WTC11 (cell line): ENCODE measurements around the gene ZKSCAN7. TPM values are rescaled to one million over a fixed set of nuclear protein-coding genes. Genes with fewer than 3 reads are reported as not detected.

Experiments
- CREM ChIP-seq: sonication (generic); formaldehyde crosslinking; IDR thresholded peaks from 2 replicates; pipeline ENCODE4 v1.8.1; 2022; ENCODE audit warnings: mild to moderate bottlenecking, missing genetic modification reagents, moderate library complexity
- EMX1 ChIP-seq: fragments of 250-450 bp; sonication (Bioruptor Pico); IDR thresholded peaks from 2 replicates; pipeline ENCODE4 v1.8.0; 2021; ENCODE audit warnings: mild to moderate bottlenecking
- FOXJ3 ChIP-seq: sonication (generic); formaldehyde crosslinking; IDR thresholded peaks from 2 replicates; pipeline ENCODE4 v1.9.0; 2021; ENCODE audit warnings: missing genetic modification reagents, mild to moderate bottlenecking, borderline replicate concordance
- GRHL2 ChIP-seq: fragments of 250-450 bp; sonication (Bioruptor Pico); IDR thresholded peaks from 2 replicates; pipeline ENCODE4 v1.8.0; 2022; ENCODE audit warnings: mild to moderate bottlenecking, moderate library complexity; ENCODE audit not compliant: insufficient replicate concordance, severe bottlenecking
- IRF2 ChIP-seq: sonication (generic); formaldehyde crosslinking; IDR thresholded peaks from 2 replicates; pipeline ENCODE4 v1.8.0; 2022; ENCODE audit warnings: low read depth, missing genetic modification reagents, borderline replicate concordance
- JAZF1 ChIP-seq: fragments of 250-450 bp; sonication (Bioruptor Pico); IDR thresholded peaks from 2 replicates; pipeline ENCODE4 v1.9.0; 2021; ENCODE audit warnings: moderate library complexity, mild to moderate bottlenecking, inconsistent platforms
- KAT7 ChIP-seq: sonication (generic); formaldehyde crosslinking; IDR thresholded peaks from 2 replicates; pipeline ENCODE4 v1.8.1; 2023; ENCODE audit warnings: missing genetic modification reagents, mild to moderate bottlenecking, borderline replicate concordance
- NR2C2 ChIP-seq: sonication (generic); formaldehyde crosslinking; IDR thresholded peaks from 2 replicates; pipeline ENCODE4 v1.8.0; 2022; ENCODE audit warnings: mild to moderate bottlenecking, missing genetic modification reagents
- RORB ChIP-seq: fragments of 250-450 bp; sonication (Bioruptor Pico); IDR thresholded peaks from 2 replicates; pipeline ENCODE4 v1.9.0; 2021; ENCODE audit warnings: mild to moderate bottlenecking
- SMAD4 ChIP-seq: sonication (generic); formaldehyde crosslinking; IDR thresholded peaks from 2 replicates; pipeline ENCODE4 v1.8.0; 2022; ENCODE audit warnings: mild to moderate bottlenecking, missing genetic modification reagents
- SP1 ChIP-seq: sonication (generic); formaldehyde crosslinking; conservative IDR thresholded peaks from 2 replicates; pipeline ENCODE4 v1.8.1; 2022; ENCODE audit warnings: missing genetic modification reagents
- TEAD4 ChIP-seq: sonication (generic); formaldehyde crosslinking; IDR thresholded peaks from 2 replicates; pipeline ENCODE4 v1.8.0; 2022; ENCODE audit warnings: mild to moderate bottlenecking, missing genetic modification reagents
- TP53 ChIP-seq: sonication (generic); formaldehyde crosslinking; IDR thresholded peaks from 2 replicates; pipeline ENCODE4 v1.8.1; 2023; ENCODE audit warnings: mild to moderate bottlenecking, missing genetic modification reagents
- ZNF138 ChIP-seq: sonication (generic); formaldehyde crosslinking; conservative IDR thresholded peaks from 2 replicates; pipeline ENCODE4 v1.8.1; 2022; ENCODE audit warnings: mild to moderate bottlenecking, moderate library complexity, missing genetic modification reagents
- total RNA-seq: library from RNA; stranded (reverse); gene quantifications from 3 replicates; pipeline ENCODE4 v1.2.3, GENCODE V29; 2021
- TF ChIP-seq, protein P1 (sequence below): sonication (generic); formaldehyde crosslinking; conservative IDR thresholded peaks from 2 replicates; pipeline ENCODE4 v1.8.1; 2022; ENCODE audit warnings: mild to moderate bottlenecking, missing genetic modification reagents
- TF ChIP-seq, protein P2 (sequence below): sonication (generic); formaldehyde crosslinking; IDR thresholded peaks from 2 replicates; pipeline ENCODE4 v1.8.0; 2022; ENCODE audit warnings: mild to moderate bottlenecking, missing genetic modification reagents
- TF ChIP-seq, protein P3 (sequence below): sonication (generic); formaldehyde crosslinking; IDR thresholded peaks from 2 replicates; pipeline ENCODE4 v1.8.1; 2022; ENCODE audit warnings: missing genetic modification reagents, borderline replicate concordance
- TF ChIP-seq, protein P4 (sequence below): sonication (generic); formaldehyde crosslinking; IDR thresholded peaks from 2 replicates; pipeline ENCODE4 v1.8.0; 2022; ENCODE audit warnings: mild to moderate bottlenecking, missing genetic modification reagents
- TF ChIP-seq, protein P5 (sequence below): sonication (generic); formaldehyde crosslinking; IDR thresholded peaks from 2 replicates; pipeline ENCODE4 v1.8.1; 2022; ENCODE audit warnings: low read depth, mild to moderate bottlenecking, moderate library complexity, missing genetic modification reagents, borderline replicate concordance
- TF ChIP-seq, protein P6 (sequence below): fragments of 250-450 bp; sonication (Bioruptor Pico); IDR thresholded peaks from 2 replicates; pipeline ENCODE4 v1.9.0; 2021; ENCODE audit warnings: moderate library complexity, mild to moderate bottlenecking, inconsistent platforms, borderline replicate concordance
- TF ChIP-seq, protein P7 (sequence below): sonication (generic); formaldehyde crosslinking; IDR thresholded peaks from 2 replicates; pipeline ENCODE4 v1.8.0; 2023; ENCODE audit warnings: mild to moderate bottlenecking, missing genetic modification reagents
- TF ChIP-seq, protein P8 (sequence below): sonication (generic); formaldehyde crosslinking; IDR thresholded peaks from 2 replicates; pipeline ENCODE4 v1.8.0; 2022; ENCODE audit warnings: mild to moderate bottlenecking, missing genetic modification reagents
- TF ChIP-seq, protein P9 (sequence below): sonication (generic); formaldehyde crosslinking; IDR thresholded peaks from 2 replicates; pipeline ENCODE4 v1.8.1; 2023; ENCODE audit warnings: mild to moderate bottlenecking, missing genetic modification reagents
- TF ChIP-seq, protein P10 (sequence below): sonication (generic); formaldehyde crosslinking; IDR thresholded peaks from 2 replicates; pipeline ENCODE4 v1.8.0; 2022; ENCODE audit warnings: mild to moderate bottlenecking, missing genetic modification reagents

ZKSCAN7 gene
- total RNA-seq, 1 experiment from 2014 or later = 9.4 TPM

DNA sequence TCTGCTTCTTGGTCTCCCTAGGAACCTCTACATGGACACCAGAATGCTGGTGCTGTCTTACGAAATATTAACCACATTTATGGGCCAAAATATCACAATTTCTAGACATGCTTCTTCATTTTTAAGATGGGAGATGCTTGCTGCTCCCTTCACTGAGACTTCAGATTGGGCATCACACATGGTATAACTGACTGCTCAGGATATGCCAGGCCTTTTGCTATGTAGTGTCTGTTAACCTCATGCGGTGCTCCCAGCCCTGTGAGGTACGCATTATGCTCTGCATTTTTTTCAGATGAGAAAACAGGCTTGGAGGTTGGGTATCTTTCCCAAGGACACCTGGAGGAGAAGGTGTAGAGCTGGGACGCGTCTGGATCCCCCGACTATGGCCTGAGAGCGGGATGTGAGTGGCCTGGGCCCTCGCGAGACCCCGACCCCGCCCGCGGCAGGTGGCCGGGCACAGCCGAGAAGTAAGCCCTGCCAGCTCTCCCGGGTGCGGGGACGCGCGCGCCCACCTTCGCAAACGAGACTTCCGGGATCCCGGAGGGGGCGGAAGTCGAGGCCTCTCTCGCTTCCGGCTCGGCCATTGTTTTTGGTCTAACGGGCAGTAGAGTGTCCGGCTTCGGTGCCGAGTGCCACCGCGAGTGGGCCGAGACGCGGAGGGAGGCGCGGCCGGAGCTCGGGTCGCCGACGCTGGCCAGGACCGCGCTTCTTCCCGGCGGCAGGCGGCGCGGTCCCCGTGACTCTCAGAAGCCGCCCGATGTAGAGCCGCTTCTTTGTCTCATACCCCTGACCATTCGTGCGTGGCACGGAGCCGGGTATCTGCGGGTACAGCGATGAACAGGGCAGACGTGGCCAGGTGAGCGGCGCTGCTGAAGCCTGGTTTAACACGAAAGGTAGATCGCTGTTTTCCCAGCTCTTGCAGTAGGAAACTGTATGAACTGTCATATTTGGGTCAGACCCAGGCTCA lies at the start of gene ZKSCAN7 (continued):
- TF ChIP-seq RORB (no peak), FOXJ3 (CRISPR knock-in tag) (no peak), SP1 (CRISPR knock-in tag) (peak; percentile 31; the same call in 1 of the 2 replicates), JAZF1 (CRISPR knock-in tag) (no peak), CREM (CRISPR knock-in tag) (peak; percentile 74), TP53 (CRISPR knock-in tag) (peak; percentile 53; the same call in 1 of the 2 replicates), EMX1 (CRISPR knock-in tag) (no peak), NR2C2 (CRISPR knock-in tag) (0 out of 2 replicates have a peak, but pooled peaks have one; percentile 4), TEAD4 (no peak), SMAD4 (CRISPR knock-in tag) (no peak), GRHL2 (CRISPR knock-in tag) (no peak), KAT7 (CRISPR knock-in tag) (peak; percentile 38; the same call in 1 of the 2 replicates), IRF2 (CRISPR knock-in tag) (0 out of 2 replicates have a peak, but pooled peaks have one; percentile 43), ZNF138 (no peak)
- TF ChIP-seq, protein P1, sequence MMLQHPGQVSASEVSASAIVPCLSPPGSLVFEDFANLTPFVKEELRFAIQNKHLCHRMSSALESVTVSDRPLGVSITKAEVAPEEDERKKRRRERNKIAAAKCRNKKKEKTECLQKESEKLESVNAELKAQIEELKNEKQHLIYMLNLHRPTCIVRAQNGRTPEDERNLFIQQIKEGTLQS = no peak
- TF ChIP-seq, protein P2, sequence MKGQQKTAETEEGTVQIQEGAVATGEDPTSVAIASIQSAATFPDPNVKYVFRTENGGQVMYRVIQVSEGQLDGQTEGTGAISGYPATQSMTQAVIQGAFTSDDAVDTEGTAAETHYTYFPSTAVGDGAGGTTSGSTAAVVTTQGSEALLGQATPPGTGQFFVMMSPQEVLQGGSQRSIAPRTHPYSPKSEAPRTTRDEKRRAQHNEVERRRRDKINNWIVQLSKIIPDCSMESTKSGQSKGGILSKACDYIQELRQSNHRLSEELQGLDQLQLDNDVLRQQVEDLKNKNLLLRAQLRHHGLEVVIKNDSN (CRISPR knock-in tag) = peak; percentile 69
- TF ChIP-seq, protein P3, sequence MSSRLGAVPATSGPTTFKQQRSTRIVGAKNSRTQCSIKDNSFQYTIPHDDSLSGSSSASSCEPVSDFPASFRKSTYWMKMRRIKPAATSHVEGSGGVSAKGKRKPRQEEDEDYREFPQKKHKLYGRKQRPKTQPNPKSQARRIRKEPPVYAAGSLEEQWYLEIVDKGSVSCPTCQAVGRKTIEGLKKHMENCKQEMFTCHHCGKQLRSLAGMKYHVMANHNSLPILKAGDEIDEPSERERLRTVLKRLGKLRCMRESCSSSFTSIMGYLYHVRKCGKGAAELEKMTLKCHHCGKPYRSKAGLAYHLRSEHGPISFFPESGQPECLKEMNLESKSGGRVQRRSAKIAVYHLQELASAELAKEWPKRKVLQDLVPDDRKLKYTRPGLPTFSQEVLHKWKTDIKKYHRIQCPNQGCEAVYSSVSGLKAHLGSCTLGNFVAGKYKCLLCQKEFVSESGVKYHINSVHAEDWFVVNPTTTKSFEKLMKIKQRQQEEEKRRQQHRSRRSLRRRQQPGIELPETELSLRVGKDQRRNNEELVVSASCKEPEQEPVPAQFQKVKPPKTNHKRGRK = no peak
- TF ChIP-seq, protein P4, sequence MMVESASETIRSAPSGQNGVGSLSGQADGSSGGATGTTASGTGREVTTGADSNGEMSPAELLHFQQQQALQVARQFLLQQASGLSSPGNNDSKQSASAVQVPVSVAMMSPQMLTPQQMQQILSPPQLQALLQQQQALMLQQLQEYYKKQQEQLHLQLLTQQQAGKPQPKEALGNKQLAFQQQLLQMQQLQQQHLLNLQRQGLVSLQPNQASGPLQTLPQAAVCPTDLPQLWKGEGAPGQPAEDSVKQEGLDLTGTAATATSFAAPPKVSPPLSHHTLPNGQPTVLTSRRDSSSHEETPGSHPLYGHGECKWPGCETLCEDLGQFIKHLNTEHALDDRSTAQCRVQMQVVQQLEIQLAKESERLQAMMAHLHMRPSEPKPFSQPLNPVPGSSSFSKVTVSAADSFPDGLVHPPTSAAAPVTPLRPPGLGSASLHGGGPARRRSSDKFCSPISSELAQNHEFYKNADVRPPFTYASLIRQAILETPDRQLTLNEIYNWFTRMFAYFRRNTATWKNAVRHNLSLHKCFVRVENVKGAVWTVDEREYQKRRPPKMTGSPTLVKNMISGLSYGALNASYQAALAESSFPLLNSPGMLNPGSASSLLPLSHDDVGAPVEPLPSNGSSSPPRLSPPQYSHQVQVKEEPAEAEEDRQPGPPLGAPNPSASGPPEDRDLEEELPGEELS (CRISPR knock-in tag) = 0 out of 2 replicates have a peak, but pooled peaks have one; percentile 30
- TF ChIP-seq, protein P5, sequence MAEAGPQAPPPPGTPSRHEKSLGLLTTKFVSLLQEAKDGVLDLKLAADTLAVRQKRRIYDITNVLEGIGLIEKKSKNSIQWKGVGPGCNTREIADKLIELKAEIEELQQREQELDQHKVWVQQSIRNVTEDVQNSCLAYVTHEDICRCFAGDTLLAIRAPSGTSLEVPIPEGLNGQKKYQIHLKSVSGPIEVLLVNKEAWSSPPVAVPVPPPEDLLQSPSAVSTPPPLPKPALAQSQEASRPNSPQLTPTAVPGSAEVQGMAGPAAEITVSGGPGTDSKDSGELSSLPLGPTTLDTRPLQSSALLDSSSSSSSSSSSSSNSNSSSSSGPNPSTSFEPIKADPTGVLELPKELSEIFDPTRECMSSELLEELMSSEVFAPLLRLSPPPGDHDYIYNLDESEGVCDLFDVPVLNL = no peak
- TF ChIP-seq, protein P6, sequence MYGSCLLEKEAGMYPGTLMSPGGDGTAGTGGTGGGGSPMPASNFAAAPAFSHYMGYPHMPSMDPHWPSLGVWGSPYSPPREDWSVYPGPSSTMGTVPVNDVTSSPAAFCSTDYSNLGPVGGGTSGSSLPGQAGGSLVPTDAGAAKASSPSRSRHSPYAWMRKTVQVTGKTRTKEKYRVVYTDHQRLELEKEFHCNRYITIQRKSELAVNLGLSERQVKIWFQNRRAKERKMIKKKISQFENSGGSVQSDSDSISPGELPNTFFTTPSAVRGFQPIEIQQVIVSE = no peak
- TF ChIP-seq, protein P7, sequence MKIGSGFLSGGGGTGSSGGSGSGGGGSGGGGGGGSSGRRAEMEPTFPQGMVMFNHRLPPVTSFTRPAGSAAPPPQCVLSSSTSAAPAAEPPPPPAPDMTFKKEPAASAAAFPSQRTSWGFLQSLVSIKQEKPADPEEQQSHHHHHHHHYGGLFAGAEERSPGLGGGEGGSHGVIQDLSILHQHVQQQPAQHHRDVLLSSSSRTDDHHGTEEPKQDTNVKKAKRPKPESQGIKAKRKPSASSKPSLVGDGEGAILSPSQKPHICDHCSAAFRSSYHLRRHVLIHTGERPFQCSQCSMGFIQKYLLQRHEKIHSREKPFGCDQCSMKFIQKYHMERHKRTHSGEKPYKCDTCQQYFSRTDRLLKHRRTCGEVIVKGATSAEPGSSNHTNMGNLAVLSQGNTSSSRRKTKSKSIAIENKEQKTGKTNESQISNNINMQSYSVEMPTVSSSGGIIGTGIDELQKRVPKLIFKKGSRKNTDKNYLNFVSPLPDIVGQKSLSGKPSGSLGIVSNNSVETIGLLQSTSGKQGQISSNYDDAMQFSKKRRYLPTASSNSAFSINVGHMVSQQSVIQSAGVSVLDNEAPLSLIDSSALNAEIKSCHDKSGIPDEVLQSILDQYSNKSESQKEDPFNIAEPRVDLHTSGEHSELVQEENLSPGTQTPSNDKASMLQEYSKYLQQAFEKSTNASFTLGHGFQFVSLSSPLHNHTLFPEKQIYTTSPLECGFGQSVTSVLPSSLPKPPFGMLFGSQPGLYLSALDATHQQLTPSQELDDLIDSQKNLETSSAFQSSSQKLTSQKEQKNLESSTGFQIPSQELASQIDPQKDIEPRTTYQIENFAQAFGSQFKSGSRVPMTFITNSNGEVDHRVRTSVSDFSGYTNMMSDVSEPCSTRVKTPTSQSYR (CRISPR knock-in tag) = 0 out of 2 replicates have a peak, but pooled peaks have one; percentile 54
- TF ChIP-seq, protein P8, sequence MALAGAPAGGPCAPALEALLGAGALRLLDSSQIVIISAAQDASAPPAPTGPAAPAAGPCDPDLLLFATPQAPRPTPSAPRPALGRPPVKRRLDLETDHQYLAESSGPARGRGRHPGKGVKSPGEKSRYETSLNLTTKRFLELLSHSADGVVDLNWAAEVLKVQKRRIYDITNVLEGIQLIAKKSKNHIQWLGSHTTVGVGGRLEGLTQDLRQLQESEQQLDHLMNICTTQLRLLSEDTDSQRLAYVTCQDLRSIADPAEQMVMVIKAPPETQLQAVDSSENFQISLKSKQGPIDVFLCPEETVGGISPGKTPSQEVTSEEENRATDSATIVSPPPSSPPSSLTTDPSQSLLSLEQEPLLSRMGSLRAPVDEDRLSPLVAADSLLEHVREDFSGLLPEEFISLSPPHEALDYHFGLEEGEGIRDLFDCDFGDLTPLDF (CRISPR knock-in tag) = 0 out of 2 replicates have a peak, but pooled peaks have one; percentile 54
- TF ChIP-seq, protein P9, sequence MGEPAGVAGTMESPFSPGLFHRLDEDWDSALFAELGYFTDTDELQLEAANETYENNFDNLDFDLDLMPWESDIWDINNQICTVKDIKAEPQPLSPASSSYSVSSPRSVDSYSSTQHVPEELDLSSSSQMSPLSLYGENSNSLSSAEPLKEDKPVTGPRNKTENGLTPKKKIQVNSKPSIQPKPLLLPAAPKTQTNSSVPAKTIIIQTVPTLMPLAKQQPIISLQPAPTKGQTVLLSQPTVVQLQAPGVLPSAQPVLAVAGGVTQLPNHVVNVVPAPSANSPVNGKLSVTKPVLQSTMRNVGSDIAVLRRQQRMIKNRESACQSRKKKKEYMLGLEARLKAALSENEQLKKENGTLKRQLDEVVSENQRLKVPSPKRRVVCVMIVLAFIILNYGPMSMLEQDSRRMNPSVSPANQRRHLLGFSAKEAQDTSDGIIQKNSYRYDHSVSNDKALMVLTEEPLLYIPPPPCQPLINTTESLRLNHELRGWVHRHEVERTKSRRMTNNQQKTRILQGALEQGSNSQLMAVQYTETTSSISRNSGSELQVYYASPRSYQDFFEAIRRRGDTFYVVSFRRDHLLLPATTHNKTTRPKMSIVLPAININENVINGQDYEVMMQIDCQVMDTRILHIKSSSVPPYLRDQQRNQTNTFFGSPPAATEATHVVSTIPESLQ = no peak
- TF ChIP-seq, protein P10, sequence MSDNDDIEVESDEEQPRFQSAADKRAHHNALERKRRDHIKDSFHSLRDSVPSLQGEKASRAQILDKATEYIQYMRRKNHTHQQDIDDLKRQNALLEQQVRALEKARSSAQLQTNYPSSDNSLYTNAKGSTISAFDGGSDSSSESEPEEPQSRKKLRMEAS = no peak; the same call in none of the 2 replicates
